HepG2 (cell line): ENCODE results near the gene MIF4GD. TPM values are rescaled to one million over a fixed set of nuclear protein-coding genes. Genes with fewer than 3 reads are reported as not detected.
"Not testable (repeated sequence)": the region's sequence is repeated elsewhere in the genome, so short reads cannot be mapped to it uniquely, and the experiment has no call there.

Experiments used
- ADNP ChIP-seq: sonication (generic); formaldehyde crosslinking; IDR thresholded peaks from 2 replicates; pipeline ENCODE4 v1.4.0; 2020; ENCODE audit warnings: missing genetic modification reagents
- CEBPB ChIP-seq: IDR thresholded peaks from 2 replicates; pipeline ENCODE4 v1.6.1; 2011; ENCODE audit warnings: low read depth, low read length, improper control_type of control experiment, borderline replicate concordance
- HDAC1 ChIP-seq: sonication (generic); formaldehyde crosslinking; IDR thresholded peaks from 2 replicates; pipeline ENCODE4 v1.5.1; 2020; ENCODE audit warnings: mild to moderate bottlenecking, missing genetic modification reagents
- MIER3 ChIP-seq: IDR thresholded peaks from 2 replicates; pipeline ENCODE4 v1.6.1; 2016; ENCODE audit warnings: missing compliant biosample characterization, borderline replicate concordance
- NFKB2 ChIP-seq: sonication (generic); formaldehyde crosslinking; IDR thresholded peaks from 2 replicates; pipeline ENCODE4 v1.4.0; 2020; ENCODE audit warnings: missing genetic modification reagents, borderline replicate concordance
- NR2F6 ChIP-seq, 2 experiments: IDR thresholded peaks; 2 replicates each; pipeline ENCODE4 v1.6.1; 2016; ENCODE audit warnings: antibody characterized with exemption in 1 of 2, mild to moderate bottlenecking in 1 of 2
- RXRA ChIP-seq: sonication (generic); formaldehyde crosslinking; IDR thresholded peaks from 2 replicates; pipeline ENCODE4 v1.5.1; 2020; ENCODE audit warnings: missing genetic modification reagents
- SMAD3 ChIP-seq: sonication (generic); formaldehyde crosslinking; IDR thresholded peaks from 2 replicates; pipeline ENCODE4 v1.4.0; 2020; ENCODE audit warnings: missing genetic modification reagents
- TARDBP ChIP-seq: sonication (generic); formaldehyde crosslinking; IDR thresholded peaks from 2 replicates; pipeline ENCODE4 v1.8.0; 2022; ENCODE audit warnings: mild to moderate bottlenecking, missing genetic modification reagents
- YEATS4 ChIP-seq: sonication (generic); formaldehyde crosslinking; IDR thresholded peaks from 2 replicates; pipeline ENCODE4 v1.4.0; 2020; ENCODE audit warnings: missing genetic modification reagents, borderline replicate concordance
- ZBTB20 ChIP-seq: sonication (generic); formaldehyde crosslinking; IDR thresholded peaks from 2 replicates; pipeline ENCODE4 v1.8.1; 2023; ENCODE audit warnings: missing genetic modification reagents, low read depth, mild to moderate bottlenecking, borderline replicate concordance
- ZNF121 ChIP-seq: sonication (generic); formaldehyde crosslinking; IDR thresholded peaks from 2 replicates; pipeline ENCODE4 v1.5.0; 2020; ENCODE audit warnings: mild to moderate bottlenecking, missing genetic modification reagents
- ZNF124 ChIP-seq: sonication (generic); formaldehyde crosslinking; IDR thresholded peaks from 2 replicates; pipeline ENCODE4 v1.4.0; 2020; ENCODE audit warnings: missing genetic modification reagents
- ZNF430 ChIP-seq: sonication (generic); formaldehyde crosslinking; IDR thresholded peaks from 2 replicates; pipeline ENCODE4 v1.9.0; 2021; ENCODE audit warnings: mild to moderate bottlenecking, missing genetic modification reagents
- ZNF441 ChIP-seq: sonication (generic); formaldehyde crosslinking; IDR thresholded peaks from 2 replicates; pipeline ENCODE4 v1.7.0; 2021; ENCODE audit warnings: missing genetic modification reagents, borderline replicate concordance
- ZNF460 ChIP-seq: sonication (generic); formaldehyde crosslinking; IDR thresholded peaks from 2 replicates; pipeline ENCODE4 v1.5.1; 2020; ENCODE audit warnings: missing genetic modification reagents, mild to moderate bottlenecking, borderline replicate concordance
- ZNF563 ChIP-seq: sonication (generic); formaldehyde crosslinking; IDR thresholded peaks from 2 replicates; pipeline ENCODE4 v1.8.0; 2022; ENCODE audit warnings: mild to moderate bottlenecking, moderate library complexity, missing genetic modification reagents
- ZNF747 ChIP-seq: sonication (generic); formaldehyde crosslinking; IDR thresholded peaks from 2 replicates; pipeline ENCODE4 v1.8.1; 2023; ENCODE audit warnings: missing genetic modification reagents, mild to moderate bottlenecking, borderline replicate concordance
- ZNF772 ChIP-seq: sonication (generic); formaldehyde crosslinking; IDR thresholded peaks from 2 replicates; pipeline ENCODE4 v1.5.0; 2020; ENCODE audit warnings: mild to moderate bottlenecking, missing genetic modification reagents
- polyA plus RNA-seq, 8 experiments: library from polyadenylated mRNA; depleted of rRNA in 3 of 8; stranded (reverse) in 7 of 8; unstranded in 1 of 8; fragments of >200 nt; fragmentation: Illumina TruSeq in 4 of 8; extraction: Trizol in 4 of 8; gene quantifications; 2 replicates each; pipeline versions ENCODE4 v1.2.1 to v1.2.3, GENCODE V29; 2011 to 2016; ENCODE audit warnings: low read depth in 4 of 8, missing spikeins in 1 of 8, mixed read lengths in 1 of 8; ENCODE audit not compliant: insufficient read depth in 1 of 8
- total RNA-seq, 5 experiments: library from RNA; depleted of rRNA; stranded (reverse); fragments of >200 nt; fragmentation: Illumina TruSeq; extraction: Trizol; gene quantifications; 2 replicates each; pipeline ENCODE4 v1.2.3, GENCODE V29; 2016; ENCODE audit warnings: low read depth in 1 of 5
- TF ChIP-seq, protein P1 (sequence below): sonication (generic); formaldehyde crosslinking; IDR thresholded peaks from 2 replicates; pipeline ENCODE4 v1.4.0; 2020; ENCODE audit warnings: missing genetic modification reagents, borderline replicate concordance
- TF ChIP-seq, protein P2 (sequence below): sonication (generic); formaldehyde crosslinking; IDR thresholded peaks from 2 replicates; pipeline ENCODE4 v1.4.0; 2020; ENCODE audit warnings: missing genetic modification reagents, mild to moderate bottlenecking, borderline replicate concordance

MIF4GD gene
- total and polyA plus RNA-seq, 2 of the 13 experiments (the other 11 are each of a cell fraction or from before 2014, with no cell fraction given): 14.0 to 28.0 TPM

DNA sequence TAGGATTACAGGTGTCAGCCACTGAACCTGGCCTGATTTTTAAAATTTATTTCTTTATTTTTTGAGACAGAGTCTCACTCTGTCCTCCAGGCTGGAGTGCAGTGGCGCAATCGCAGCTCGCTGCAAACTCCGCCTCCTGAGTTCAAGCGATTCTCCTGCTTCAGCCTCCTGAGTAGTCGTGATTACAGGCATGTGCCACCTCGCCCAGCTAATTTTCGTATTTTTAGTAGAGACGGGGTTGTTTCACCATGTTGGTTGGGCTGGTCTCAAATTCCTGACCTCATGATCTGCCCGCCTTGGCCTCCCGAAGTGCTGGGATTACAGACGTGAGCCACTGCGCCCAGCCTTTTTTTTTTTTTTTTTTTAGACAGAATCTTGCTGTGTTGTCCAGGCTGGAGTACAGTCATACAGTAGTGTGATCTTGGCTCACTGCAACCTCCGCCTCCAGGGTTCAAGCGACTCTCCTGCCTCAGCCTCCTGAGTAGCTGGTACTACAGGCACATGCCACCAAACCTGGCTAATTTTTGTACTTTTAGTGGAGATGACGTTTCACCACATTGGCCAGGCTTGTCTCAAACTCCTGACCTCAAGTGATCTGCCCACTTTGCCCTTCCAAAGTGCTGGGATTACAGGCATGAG is 21.9 kb upstream of the MIF4GD start (continued):
- TF ChIP-seq TARDBP (CRISPR knock-in tag) (0 out of 2 replicates have a peak, but pooled peaks have one; percentile 41), MIER3 (CRISPR knock-in tag) (0 out of 2 replicates have a peak, but pooled peaks have one; percentile 37), RXRA (CRISPR knock-in tag) (0 out of 2 replicates have a peak, but pooled peaks have one; percentile 8), ZNF441 (CRISPR knock-in tag) (0 out of 2 replicates have a peak, but pooled peaks have one; percentile 25), ZNF772 (CRISPR knock-in tag) (0 out of 2 replicates have a peak, but pooled peaks have one; percentile 45), HDAC1 (CRISPR knock-in tag) (peak; percentile 46; the same call in 1 of the 2 replicates), ZNF747 (CRISPR knock-in tag) (0 out of 2 replicates have a peak, but pooled peaks have one; percentile 22), ZNF121 (CRISPR knock-in tag) (peak; percentile 98), ZNF124 (0 out of 2 replicates have a peak, but pooled peaks have one; percentile 57), YEATS4 (0 out of 2 replicates have a peak, but pooled peaks have one; percentile 38), ZNF460 (0 out of 2 replicates have a peak, but pooled peaks have one; percentile 8), ADNP (CRISPR knock-in tag) (0 out of 2 replicates have a peak, but pooled peaks have one; percentile 18), CEBPB (peak; percentile 87), NR2F6 (CRISPR knock-in tag; IDR thresholded peaks at IDR 0.05) (0 out of 2 replicates have a peak, but pooled peaks have one; percentile 8), ZNF563 (0 out of 2 replicates have a peak, but pooled peaks have one; percentile 12), SMAD3 (CRISPR knock-in tag) (0 out of 2 replicates have a peak, but pooled peaks have one; percentile 10), ZNF430 (0 out of 2 replicates have a peak, but pooled peaks have one; percentile 39), ZBTB20 (CRISPR knock-in tag) (0 out of 2 replicates have a peak, but pooled peaks have one; percentile 35), NFKB2 (CRISPR knock-in tag) (peak; percentile 26; the same call in 1 of the 2 replicates)
- TF ChIP-seq, protein P1, sequence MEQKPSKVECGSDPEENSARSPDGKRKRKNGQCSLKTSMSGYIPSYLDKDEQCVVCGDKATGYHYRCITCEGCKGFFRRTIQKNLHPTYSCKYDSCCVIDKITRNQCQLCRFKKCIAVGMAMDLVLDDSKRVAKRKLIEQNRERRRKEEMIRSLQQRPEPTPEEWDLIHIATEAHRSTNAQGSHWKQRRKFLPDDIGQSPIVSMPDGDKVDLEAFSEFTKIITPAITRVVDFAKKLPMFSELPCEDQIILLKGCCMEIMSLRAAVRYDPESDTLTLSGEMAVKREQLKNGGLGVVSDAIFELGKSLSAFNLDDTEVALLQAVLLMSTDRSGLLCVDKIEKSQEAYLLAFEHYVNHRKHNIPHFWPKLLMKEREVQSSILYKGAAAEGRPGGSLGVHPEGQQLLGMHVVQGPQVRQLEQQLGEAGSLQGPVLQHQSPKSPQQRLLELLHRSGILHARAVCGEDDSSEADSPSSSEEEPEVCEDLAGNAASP (CRISPR knock-in tag): peak; percentile 50; the same call in 1 of the 2 replicates
- TF ChIP-seq NR2F6 (IDR thresholded peaks at IDR 0.05): not testable (repeated sequence)
- TF ChIP-seq, protein P2, sequence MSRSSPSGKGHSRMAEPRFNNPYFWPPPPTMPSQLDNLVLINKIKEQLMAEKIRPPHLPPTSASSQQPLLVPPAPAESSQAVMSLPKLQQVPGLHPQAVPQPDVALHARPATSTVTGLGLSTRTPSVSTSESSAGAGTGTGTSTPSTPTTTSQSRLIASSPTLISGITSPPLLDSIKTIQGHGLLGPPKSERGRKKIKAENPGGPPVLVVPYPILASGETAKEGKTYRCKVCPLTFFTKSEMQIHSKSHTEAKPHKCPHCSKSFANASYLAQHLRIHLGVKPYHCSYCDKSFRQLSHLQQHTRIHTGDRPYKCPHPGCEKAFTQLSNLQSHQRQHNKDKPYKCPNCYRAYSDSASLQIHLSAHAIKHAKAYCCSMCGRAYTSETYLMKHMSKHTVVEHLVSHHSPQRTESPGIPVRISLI (CRISPR knock-in tag): peak; percentile 66
